GM18870 (cell line): ENCODE measurements around the gene NCBP2L.

ENCODE experiments used
- ATAC-seq: cut with Tn5 transposase; IDR thresholded peaks from one replicate; pipeline ENCODE4 v1.9.1; 2021; ENCODE audit warnings: moderate library complexity; ENCODE audit not compliant: unreplicated experiment

Gene NCBP2L

GRCh38 chrX:107777536-107777832 is at the start of gene NCBP2L:
TSS of gene NCBP2L (plus strand) at chrX:107777733. CDS start at chrX:107794221, 16,488 bp downstream.
- no peak for ATAC-seq

GRCh38 chrX:107728371-107729099 is 49.0 kb upstream of the NCBP2L start:
- no peak for ATAC-seq

DNA sequence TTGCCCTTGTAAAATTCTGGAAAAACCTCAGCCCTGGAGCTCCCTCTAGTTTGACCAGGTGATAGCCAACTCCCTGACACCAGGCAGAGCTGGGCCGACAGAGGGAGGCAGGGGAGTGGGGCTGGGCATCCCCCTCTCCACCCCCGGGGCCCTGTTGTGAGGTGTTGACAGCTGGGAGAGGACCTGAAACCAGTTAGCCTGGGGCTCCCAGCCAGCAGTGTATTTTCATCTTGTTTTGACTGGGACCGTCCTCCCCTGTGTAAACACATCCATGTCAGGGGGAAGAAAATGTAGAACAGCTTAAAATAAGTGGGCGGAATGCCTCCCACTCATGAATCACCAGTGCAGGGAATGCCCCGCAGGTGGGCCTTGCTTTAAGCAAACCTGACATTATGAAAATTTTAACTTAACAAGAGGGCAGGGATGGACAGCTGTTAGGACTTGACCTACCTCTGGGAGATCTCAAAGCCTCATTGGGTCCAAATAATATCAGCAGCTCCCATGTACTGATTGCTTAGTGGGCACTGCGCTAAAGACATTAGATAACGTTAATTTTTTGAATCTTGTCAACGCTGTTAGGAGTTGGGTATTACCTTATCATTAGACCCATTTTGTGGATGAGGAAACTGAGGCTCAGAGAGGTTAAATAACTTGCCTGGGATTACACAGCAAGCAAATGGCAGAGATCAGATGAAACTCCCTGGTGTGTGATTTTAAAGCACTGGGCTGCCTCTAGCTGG is 47.8 kb upstream of the NCBP2L start:
- ATAC-seq, result peak; percentile 87

DNA sequence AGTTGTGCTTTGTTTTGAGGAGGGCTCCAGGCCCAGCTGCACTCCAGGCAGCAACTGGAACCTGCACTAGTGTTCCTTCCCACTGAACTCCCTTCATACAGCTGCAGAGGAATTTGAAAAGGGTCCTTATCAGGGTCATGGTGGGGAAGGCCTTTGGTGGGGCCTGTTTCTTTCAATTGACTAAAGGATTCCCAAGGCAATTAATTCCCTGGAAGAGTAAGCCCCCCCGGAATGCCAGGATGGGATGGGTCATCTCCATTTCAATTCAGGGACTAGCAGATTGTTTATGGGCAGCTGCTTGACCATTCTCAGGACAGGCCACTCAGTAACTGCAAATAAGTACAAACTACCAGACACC is 47.3 kb upstream of the NCBP2L start:
- no peak for ATAC-seq

- ATAC-seq, result no peak
These were observed 46.4 kb upstream of the NCBP2L start for GRCh38 chrX:107730991-107731766.

DNA sequence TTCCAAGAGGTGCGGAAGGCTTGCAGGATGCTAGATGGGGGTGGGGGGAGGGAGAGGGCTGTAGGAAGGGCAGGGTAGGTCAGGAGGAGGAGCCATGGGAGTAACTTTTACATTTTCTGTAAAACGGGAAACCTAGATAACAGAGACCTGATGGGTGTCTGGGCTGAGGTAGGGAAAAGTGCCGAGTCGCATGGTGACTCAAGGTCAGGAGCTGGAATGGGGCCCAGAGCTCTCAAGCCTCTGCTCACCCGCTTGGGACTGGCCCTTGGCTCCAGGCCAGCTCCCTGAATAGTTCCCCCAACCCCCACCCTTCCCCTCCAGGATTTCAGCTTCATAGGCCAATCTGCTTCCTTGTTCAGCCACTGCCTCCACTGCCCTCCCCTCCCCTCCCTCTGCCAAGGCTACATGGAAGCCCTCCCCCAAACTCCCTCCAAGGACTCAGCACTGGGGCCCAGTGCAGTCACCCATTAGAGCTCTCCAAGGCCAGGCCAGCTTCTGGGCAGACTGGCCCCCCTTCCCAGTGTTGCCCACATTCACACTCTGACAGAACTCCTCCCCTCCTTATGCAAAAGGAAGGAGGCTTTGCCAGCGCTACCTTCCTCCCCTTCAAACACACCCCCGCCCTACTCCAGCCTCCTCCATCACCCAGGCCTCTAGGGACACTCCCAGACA is 45.6 kb upstream of the NCBP2L start:
- no peak for ATAC-seq

DNA sequence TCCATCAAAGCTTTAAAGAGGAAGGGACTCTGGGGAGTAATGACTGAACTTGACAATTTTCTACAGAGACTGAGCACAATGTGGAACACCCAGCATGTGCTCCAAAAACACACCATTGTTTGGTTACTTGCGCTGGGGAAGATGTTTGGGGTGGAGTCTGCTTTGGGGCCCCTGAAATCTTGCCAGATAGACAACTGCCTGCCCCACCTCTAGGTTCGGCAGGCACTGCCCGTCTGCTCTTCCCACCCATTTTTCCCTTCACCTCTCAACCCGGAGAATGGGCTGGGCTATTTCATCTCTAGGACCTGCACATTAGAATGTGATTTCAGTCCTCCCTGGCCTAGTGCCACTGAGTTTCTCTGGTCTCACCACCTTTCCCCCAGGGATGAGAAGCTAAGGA is 43.8 kb upstream of the NCBP2L start:
- ATAC-seq, result no peak

- ATAC-seq, result no peak
These were observed 42.9 kb upstream of the NCBP2L start for GRCh38 chrX:107734646-107735045.

GRCh38 chrX:107736781-107737531 is 40.6 kb upstream of the NCBP2L start:
- ATAC-seq, result no peak

GRCh38 chrX:107738272-107738671 is 39.3 kb upstream of the NCBP2L start:
- ATAC-seq, result no peak

DNA sequence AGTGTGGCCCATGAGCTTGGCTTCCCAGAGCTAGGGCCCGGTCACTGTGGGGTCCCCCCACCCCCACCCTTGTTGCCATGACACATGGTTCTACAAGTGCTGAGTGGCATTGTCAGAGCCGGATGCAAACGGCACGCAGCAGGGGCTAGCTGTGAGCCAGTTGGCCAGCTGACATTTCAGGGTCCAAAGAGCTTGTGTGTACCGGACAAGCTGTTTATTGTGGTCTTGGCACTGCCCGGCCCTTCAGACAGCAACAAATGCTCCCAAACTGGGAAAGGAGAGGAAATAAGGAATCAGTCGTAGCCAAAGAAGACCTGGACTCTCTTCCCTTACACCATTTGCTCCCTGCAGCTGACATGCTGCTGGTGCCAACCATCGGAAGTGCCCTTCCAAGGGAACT is 38.8 kb upstream of the NCBP2L start:
- no peak for ATAC-seq

DNA sequence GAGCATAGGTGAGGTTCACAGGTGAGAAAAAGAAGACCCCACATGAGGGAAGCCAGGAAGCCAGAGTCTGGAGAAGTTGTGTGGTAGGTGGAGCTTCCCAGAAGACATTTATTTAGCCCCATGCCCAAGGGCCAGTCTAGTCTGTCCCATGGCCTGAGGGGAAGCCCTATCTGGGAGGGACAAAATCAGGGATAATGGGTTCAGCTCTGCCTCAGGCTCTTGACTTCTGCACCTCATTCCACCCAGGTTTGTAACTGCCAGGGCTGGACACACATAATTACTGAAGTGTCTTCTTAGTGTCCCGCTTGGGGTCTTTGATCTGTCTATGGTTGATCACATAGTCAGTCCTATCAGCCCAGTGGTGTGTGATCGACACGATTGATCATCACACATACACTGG is 38.0 kb upstream of the NCBP2L start:
- ATAC-seq, result no peak

- no peak for ATAC-seq
These were observed 36.1 kb upstream of the NCBP2L start for GRCh38 chrX:107741404-107741790.

DNA sequence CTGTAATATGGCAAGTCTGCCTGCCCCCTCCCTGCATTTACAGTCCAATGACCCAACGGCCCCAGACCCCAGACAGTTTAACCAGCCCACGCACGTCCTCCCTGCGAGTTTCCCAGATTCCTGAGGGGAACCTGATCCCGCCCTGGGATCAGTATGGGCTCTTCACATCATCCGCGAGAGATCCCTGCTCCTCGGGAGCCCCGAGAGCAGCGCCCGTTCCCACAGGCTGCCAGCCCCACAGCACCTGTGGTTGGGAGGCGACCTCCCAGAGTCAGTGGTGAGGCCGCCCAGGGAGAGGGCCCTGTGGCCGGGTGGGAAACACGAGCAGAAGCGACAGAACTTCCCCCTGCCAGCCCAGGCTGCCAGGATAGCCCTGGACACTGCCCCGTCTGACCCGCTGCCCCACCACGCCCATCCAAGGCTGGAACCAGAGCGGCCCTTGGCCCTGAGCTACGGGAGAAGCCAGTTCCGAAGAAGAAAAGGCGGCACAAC is 34.8 kb upstream of the NCBP2L start:
- no peak for ATAC-seq

- ATAC-seq, result no peak
These were observed 33.5 kb upstream of the NCBP2L start for GRCh38 chrX:107743995-107744394.

DNA sequence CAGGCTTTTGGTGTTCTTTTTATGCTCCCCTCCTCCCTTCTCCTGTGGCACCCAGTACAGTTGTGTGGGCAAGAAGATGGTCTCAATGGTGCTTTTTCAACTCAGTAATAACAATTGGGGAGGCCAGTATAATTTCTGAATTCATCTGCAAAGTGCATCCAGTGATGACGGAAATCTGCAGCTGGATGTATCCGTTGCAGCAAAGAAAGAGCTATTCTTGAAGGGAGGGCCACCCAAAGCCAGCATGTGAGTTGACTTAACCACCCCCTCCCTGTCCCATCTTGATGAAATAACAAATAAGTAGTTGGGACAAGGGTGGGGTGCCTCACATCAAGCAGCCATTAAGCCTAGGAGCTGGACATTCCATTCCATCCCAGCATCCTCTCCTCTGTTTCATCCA is 32.7 kb upstream of the NCBP2L start:
- no peak for ATAC-seq

DNA sequence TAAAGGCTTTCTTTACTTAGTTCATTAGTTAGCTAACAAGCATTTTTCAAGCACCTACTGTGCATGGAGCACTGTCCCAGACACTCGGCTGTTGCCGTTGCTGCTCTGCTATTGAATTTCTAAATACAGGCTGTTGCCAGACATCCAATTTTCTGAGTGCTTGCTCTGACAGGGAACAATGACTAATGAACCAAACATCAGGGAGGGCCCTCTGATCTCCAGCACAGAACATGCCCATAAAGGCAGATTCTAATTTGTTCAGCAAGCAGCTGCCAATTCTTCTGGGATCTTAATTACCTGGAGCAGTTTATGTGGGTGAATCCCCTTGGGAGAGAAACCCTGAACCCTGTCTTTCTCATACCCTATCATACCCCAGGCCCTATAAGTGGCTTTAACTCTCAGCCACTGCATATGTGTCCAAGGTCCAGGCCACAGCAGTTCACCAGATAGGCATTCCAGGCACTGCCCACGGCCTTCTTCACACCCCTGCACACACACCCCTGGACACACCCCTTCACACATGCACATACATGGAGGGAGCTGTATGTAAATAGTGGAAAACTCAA is 29.9 kb upstream of the NCBP2L start:
- ATAC-seq, result no peak

- no peak for ATAC-seq
These were observed 29.0 kb upstream of the NCBP2L start for GRCh38 chrX:107748506-107748905.

GRCh38 chrX:107750263-107750662 is 27.3 kb upstream of the NCBP2L start:
- no peak for ATAC-seq

- no peak for ATAC-seq
These were observed 26.6 kb upstream of the NCBP2L start for GRCh38 chrX:107750861-107751445.
